AG20443 (cell line): ENCODE results near the gene F11R.
"Not testable (repeated sequence)": the region's sequence is repeated elsewhere in the genome, so short reads cannot be mapped to it uniquely, and the experiment has no call there.

ENCODE experiments used
- DNase-seq: peaks from one replicate; pipeline ENCODE4 v3.0.0; 2012; ENCODE audit warnings: low spot score, mixed read lengths

The F11R gene

GRCh38 chr1:161044535-161044907, 23.6 kb upstream of the F11R start:
- peak; percentile 32 for DNase-seq

- DNase-seq, result no peak
Observed at GRCh38 chr1:161039546-161039945, 18.6 kb upstream of the F11R start.

GRCh38 chr1:161039154-161039545, 18.2 kb upstream of the F11R start:
- DNase-seq, result no peak

GRCh38 chr1:161038523-161039153, 17.7 kb upstream of the F11R start, which contains the start of gene TSTD1:
TSS of gene TSTD1 (minus strand) at chr1:161038964. CDS start at chr1:161038889, 75 bp downstream.
- no peak for DNase-seq

- no peak for DNase-seq
Observed at GRCh38 chr1:161037661-161038522, 16.9 kb upstream of the F11R start.

GRCh38 chr1:161033751-161034150, 12.8 kb upstream of the F11R start:
- DNase-seq, result no peak

- DNase-seq, result no peak
Observed at GRCh38 chr1:161032409-161032808, 11.5 kb upstream of the F11R start.

GRCh38 chr1:161031874-161032273, 10.9 kb upstream of the F11R start:
- no peak for DNase-seq

GRCh38 chr1:161029466-161029865, 8.5 kb upstream of the F11R start:
- not testable (repeated sequence) for DNase-seq

GRCh38 chr1:161026954-161027353, 6.0 kb upstream of the F11R start:
- DNase-seq, result not testable (repeated sequence)

GRCh38 chr1:161022432-161022831, 1.5 kb upstream of the F11R start:
- DNase-seq, result not testable (repeated sequence)

- no peak for DNase-seq
Observed at GRCh38 chr1:161021970-161022353, 1.0 kb upstream of the F11R start.

GRCh38 chr1:161021165-161021969, 415 bp upstream of the F11R start:
- DNase-seq, result peak; percentile 84

- DNase-seq, result peak; percentile 21
Observed at GRCh38 chr1:161019751-161020495, 1.0 kb downstream of the F11R start.

GRCh38 chr1:161019111-161019660, 1.8 kb downstream of the F11R start:
- DNase-seq, result not testable (repeated sequence)

- no peak for DNase-seq
Observed at GRCh38 chr1:161018631-161018930, 2.4 kb downstream of the F11R start.

GRCh38 chr1:161017756-161018630, 3.0 kb downstream of the F11R start:
- DNase-seq, result no peak

GRCh38 chr1:161017181-161017580, 3.8 kb downstream of the F11R start:
- not testable (repeated sequence) for DNase-seq

- not testable (repeated sequence) for DNase-seq
Observed at GRCh38 chr1:161016683-161017082, 4.3 kb downstream of the F11R start.

- DNase-seq, result peak; percentile 83
Observed at GRCh38 chr1:161013488-161014230, 7.3 kb downstream of the F11R start.
